ENCODE results near the gene CHKA. TPM values are rescaled to one million over a fixed set of nuclear protein-coding genes. Genes with fewer than 3 reads are reported as not detected.

CHKA gene
- polyA plus RNA-seq, 1 donor (not counting 4 experiments of a cell fraction or from before 2014, with no cell fraction given), result 7.1 TPM

- dilution Hi-C loops (cut with MboI; ENCODE audit: extremely low pct_ligation_motif_present, low sequenced_read_pairs), result no loop called here
- Histone ChIP-seq H2AFZ (ENCODE audit: control insufficient read depth, low read length) (no peak overlapping the region), H3K79me2 (ENCODE audit: control insufficient read depth, insufficient read depth, low read length) (no peaks in the 10 kb centered on the region), H3K27ac (ENCODE audit: control insufficient read depth, insufficient read depth, low read length) (no peak overlapping the region), H3K9me1 (ENCODE audit: control insufficient read depth, extremely low read depth, insufficient read depth, low read length) (no peaks in the 10 kb centered on the region), H3K9ac (ENCODE audit: control insufficient read depth, extremely low read depth, insufficient read depth, low read length) (no peak overlapping the region), H4K20me1 (ENCODE audit: control insufficient read depth, extremely low read depth, insufficient read depth, low read length) (no peaks in the 10 kb centered on the region), H3K36me3 (ENCODE audit: control insufficient read depth in 2 of 2, extremely low read depth in 1 of 2, insufficient read depth in 2 of 2, low read length in 2 of 2) (no peaks in the 10 kb centered on the region), H3K4me2 (ENCODE audit: control insufficient read depth, extremely low read depth, insufficient read depth, low read depth, low read length) (no peak overlapping the region), H3K4me3 (ENCODE audit: control insufficient read depth in 2 of 3, extremely low read depth in 1 of 3, insufficient read depth in 2 of 3, low read depth in 1 of 3, low read length in 3 of 3) (no peak overlapping the region), H3K9me3 (ENCODE audit: control insufficient read depth, low read depth, low read length) (no peaks in the 10 kb centered on the region), H3K27me3 (ENCODE audit: control insufficient read depth, extremely low read depth, insufficient read depth, low read length) (no peaks in the 10 kb centered on the region), H3K4me1 (ENCODE audit: control insufficient read depth, extremely low read depth, insufficient read depth, low read length) (no peaks in the 10 kb centered on the region)
- FAIRE-seq, result no peak
- TF ChIP-seq EZH2 (IDR thresholded peaks at IDR 0.05; ENCODE audit: low read length), result no peak
- no peak for TF ChIP-seq CTCF (optimal IDR thresholded peaks at IDR 0.05 in 1 of 3, IDR thresholded peaks at IDR 0.05 in 1 of 3, conservative IDR thresholded peaks at IDR 0.05 in 1 of 3; ENCODE audit: extremely low read depth in 1 of 3, insufficient read depth in 2 of 3, low read length in 3 of 3)
- DNase-seq (ENCODE audit: low read depth, low spot score), result no peak
These were observed 38.7 kb downstream of the CHKA start for GRCh38 chr11:68082481-68082880.

- DNase-seq (ENCODE audit: low read depth, low spot score) (no peak), FAIRE-seq (no peak)
- dilution Hi-C loops (cut with MboI; ENCODE audit: extremely low pct_ligation_motif_present, low sequenced_read_pairs), result no loop called here
These were observed 39.5 kb downstream of the CHKA start for GRCh38 chr11:68081691-68082090.

More at GRCh38 chr11:68081691-68082090, 39.5 kb downstream of the CHKA start:
- Histone ChIP-seq H3K79me2 (ENCODE audit: control insufficient read depth, insufficient read depth, low read length) (no peaks in the 10 kb centered on the region), H3K27ac (ENCODE audit: control insufficient read depth, insufficient read depth, low read length) (no peak overlapping the region), H2AFZ (ENCODE audit: control insufficient read depth, low read length) (no peak overlapping the region), H3K4me1 (ENCODE audit: control insufficient read depth, extremely low read depth, insufficient read depth, low read length) (no peaks in the 10 kb centered on the region), H3K9me1 (ENCODE audit: control insufficient read depth, extremely low read depth, insufficient read depth, low read length) (no peaks in the 10 kb centered on the region), H3K36me3 (ENCODE audit: control insufficient read depth in 2 of 2, extremely low read depth in 1 of 2, insufficient read depth in 2 of 2, low read length in 2 of 2) (no peaks in the 10 kb centered on the region), H3K4me3 (ENCODE audit: control insufficient read depth in 2 of 3, extremely low read depth in 1 of 3, insufficient read depth in 2 of 3, low read depth in 1 of 3, low read length in 3 of 3) (no peak overlapping the region), H3K4me2 (ENCODE audit: control insufficient read depth, extremely low read depth, insufficient read depth, low read depth, low read length) (no peak overlapping the region), H3K9ac (ENCODE audit: control insufficient read depth, extremely low read depth, insufficient read depth, low read length) (no peak overlapping the region), H3K9me3 (ENCODE audit: control insufficient read depth, low read depth, low read length) (no peaks in the 10 kb centered on the region), H4K20me1 (ENCODE audit: control insufficient read depth, extremely low read depth, insufficient read depth, low read length) (no peaks in the 10 kb centered on the region), H3K27me3 (ENCODE audit: control insufficient read depth, extremely low read depth, insufficient read depth, low read length) (no peaks in the 10 kb centered on the region)
- TF ChIP-seq CTCF (optimal IDR thresholded peaks at IDR 0.05 in 1 of 3, IDR thresholded peaks at IDR 0.05 in 1 of 3, conservative IDR thresholded peaks at IDR 0.05 in 1 of 3; ENCODE audit: extremely low read depth in 1 of 3, insufficient read depth in 2 of 3, low read length in 3 of 3) (no peak), EZH2 (IDR thresholded peaks at IDR 0.05; ENCODE audit: low read length) (no peak)
